Activated naive CD4-positive, alpha-beta T cell treated with anti-CD3 and anti-CD28 coated beads for 36 hours (primary cell): ENCODE measurements around the gene FNTB. TPM values are rescaled to one million over a fixed set of nuclear protein-coding genes. Genes with fewer than 3 reads are reported as not detected.

Experiments
- CTCF ChIA-PET: fragments of 350-600 bp; sonication (Branson Sonifier 250); formaldehyde crosslinking; loops from one replicate; lab custom pipeline; 2021; ENCODE audit warnings: antibody characterized with exemption; lab: Charles Lee
- DNase-seq: peaks from one replicate; pipeline ENCODE4 v3.0.0-alpha.2; 2020
- H3K27ac Mint-ChIP-seq: one replicate; pipeline ENCODE4 v1.8.0; 2021; ENCODE audit warnings: mild to moderate bottlenecking, mixed read lengths
- H3K27me3 Mint-ChIP-seq: one replicate; pipeline ENCODE4 v1.8.0; 2021; ENCODE audit warnings: low read depth, mixed read lengths
- H3K36me3 Mint-ChIP-seq: one replicate; pipeline ENCODE4 v1.8.0; 2021; ENCODE audit warnings: low read depth, mixed read lengths
- H3K4me1 Mint-ChIP-seq: one replicate; pipeline ENCODE4 v1.8.0; 2021; ENCODE audit warnings: low read depth, mixed read lengths
- H3K4me3 Mint-ChIP-seq: one replicate; pipeline ENCODE4 v1.8.0; 2021; ENCODE audit warnings: mild to moderate bottlenecking, moderate library complexity, mixed read lengths
- H3K9me3 Mint-ChIP-seq: one replicate; pipeline ENCODE4 v1.8.0; 2021; ENCODE audit warnings: mixed read lengths
- intact Hi-C: fragments of 100-400 bp; cut with micrococcal nuclease; formaldehyde crosslinking; loops from one replicate; pipeline ENCODE4 v1.15.1; 2023
- total RNA-seq, 2 experiments: library from RNA; stranded (reverse); gene quantifications; one replicate each; pipeline ENCODE4 v1.2.3, GENCODE V29; 2021

FNTB gene
- total RNA-seq, 2 experiments from 2014 or later, result 7.9 to 10.0 TPM

GRCh38 chr14:64993266-64993930 lies 6.7 kb downstream of the FNTB start:
- intact Hi-C loops, result no loop called here
- Mint-ChIP-seq H3K4me3 (no peak overlapping the region), H3K27me3 (no peaks in the 10 kb centered on the region), H3K36me3 (peaks cover 7% of the 10 kb centered on the region), H3K27ac (no peak overlapping the region), H3K4me1 (peaks cover 38% of the 10 kb centered on the region), H3K9me3 (no peaks in the 10 kb centered on the region)
- CTCF ChIA-PET, result interaction anchor here (0.6 kb wide), 1 partner anchor 170 kb away, joined by 3 read pairs; no protein-coding TSS in a partner anchor
- no peak for DNase-seq

DNA sequence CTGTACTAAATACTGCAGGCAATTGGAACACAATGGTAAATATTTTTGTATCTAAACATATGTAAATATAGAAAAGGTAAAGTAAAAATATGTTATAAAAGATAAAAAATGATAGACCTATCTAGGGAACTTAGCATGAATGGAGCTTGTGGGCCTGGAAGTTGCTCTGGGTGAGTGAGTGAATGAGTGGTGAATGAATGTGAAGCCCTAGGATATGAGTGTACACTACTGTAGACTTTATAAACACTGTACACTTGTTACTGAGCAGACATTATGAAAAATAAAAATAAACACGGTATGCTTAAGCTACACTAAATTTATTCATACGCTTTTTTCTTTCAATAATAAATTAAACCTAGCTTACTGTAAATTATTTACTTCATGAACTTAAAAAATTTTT lies 7.8 kb downstream of the FNTB start:
- no peak for DNase-seq
- intact Hi-C loops, result no loop called here
- Mint-ChIP-seq H3K36me3 (peaks cover 2% of the 10 kb centered on the region), H3K27me3 (no peaks in the 10 kb centered on the region), H3K4me3 (no peak overlapping the region), H3K4me1 (peaks cover 34% of the 10 kb centered on the region), H3K9me3 (no peaks in the 10 kb centered on the region), H3K27ac (no peak overlapping the region)
- CTCF ChIA-PET, result interaction anchor here (0.6 to 1.7 kb wide), 4 partner anchors 8 to 331 kb away, joined by 3 read pairs; partner anchors contain the start of gene FNTB

- intact Hi-C loops, result no loop called here
- Mint-ChIP-seq H3K9me3 (no peaks in the 10 kb centered on the region), H3K36me3 (peaks cover 2% of the 10 kb centered on the region), H3K27ac (no peak overlapping the region), H3K4me1 (peaks cover 27% of the 10 kb centered on the region), H3K27me3 (no peaks in the 10 kb centered on the region), H3K4me3 (no peak overlapping the region)
- CTCF ChIA-PET, result interaction anchor here (0.6 to 1.7 kb wide), 5 partner anchors 9 to 330 kb away, joined by 3 read pairs; partner anchors contain the start of gene FNTB
- DNase-seq, result no peak
These were observed 8.6 kb downstream of the FNTB start for GRCh38 chr14:64995291-64995690.

DNA sequence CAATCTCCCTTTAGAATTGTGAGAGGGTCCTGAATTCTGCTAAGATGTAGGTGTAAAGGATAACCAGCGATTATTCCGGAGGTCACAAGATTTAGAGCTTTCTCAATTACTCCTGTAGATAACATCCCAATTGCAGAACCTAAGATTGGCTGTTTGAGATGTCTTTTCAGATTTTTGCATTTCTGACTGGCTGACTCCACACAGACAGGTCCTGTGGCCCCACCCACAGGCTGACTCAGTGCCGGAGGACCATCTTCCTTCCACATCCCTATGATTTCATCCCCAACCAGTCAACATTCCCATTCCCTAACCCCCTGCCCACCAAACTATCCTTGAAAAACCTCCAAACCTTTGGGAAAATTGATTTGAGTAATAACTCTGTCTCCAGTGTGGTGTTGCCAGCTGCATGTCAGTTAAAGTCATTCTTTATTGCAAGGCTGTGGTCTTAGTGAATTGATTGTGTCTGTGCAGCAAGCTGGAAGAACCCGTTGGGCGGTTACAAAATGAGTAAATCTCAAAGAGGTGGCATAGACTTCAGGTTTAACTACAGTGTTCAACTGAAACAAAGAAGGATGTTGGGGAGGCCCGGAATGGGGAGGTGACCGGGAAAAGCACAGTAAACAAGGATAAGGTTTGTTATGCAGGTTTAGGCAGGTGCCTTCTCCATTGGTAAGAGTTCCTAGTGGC lies 10.6 kb downstream of the FNTB start:
- H3K4me1 Mint-ChIP-seq, result peaks cover 28% of the 10 kb centered on the region
- H3K36me3 Mint-ChIP-seq, result no peaks in the 10 kb centered on the region
- H3K9me3 Mint-ChIP-seq, result no peaks in the 10 kb centered on the region
- H3K4me3 Mint-ChIP-seq, result no peak overlapping the region
- H3K27me3 Mint-ChIP-seq, result no peaks in the 10 kb centered on the region
- H3K27ac Mint-ChIP-seq, result no peak overlapping the region
- intact Hi-C loops, result no loop called here
- no peak for DNase-seq
- CTCF ChIA-PET, result interaction anchor here (0.6 to 1.8 kb wide), 4 partner anchors 8 to 176 kb away, joined by 3 to 8 read pairs (median 5); no protein-coding TSS in a partner anchor

- no peaks in the 10 kb centered on the region for H3K36me3 Mint-ChIP-seq
These were observed 11.8 kb downstream of the FNTB start for GRCh38 chr14:64998455-64998931.

DNA sequence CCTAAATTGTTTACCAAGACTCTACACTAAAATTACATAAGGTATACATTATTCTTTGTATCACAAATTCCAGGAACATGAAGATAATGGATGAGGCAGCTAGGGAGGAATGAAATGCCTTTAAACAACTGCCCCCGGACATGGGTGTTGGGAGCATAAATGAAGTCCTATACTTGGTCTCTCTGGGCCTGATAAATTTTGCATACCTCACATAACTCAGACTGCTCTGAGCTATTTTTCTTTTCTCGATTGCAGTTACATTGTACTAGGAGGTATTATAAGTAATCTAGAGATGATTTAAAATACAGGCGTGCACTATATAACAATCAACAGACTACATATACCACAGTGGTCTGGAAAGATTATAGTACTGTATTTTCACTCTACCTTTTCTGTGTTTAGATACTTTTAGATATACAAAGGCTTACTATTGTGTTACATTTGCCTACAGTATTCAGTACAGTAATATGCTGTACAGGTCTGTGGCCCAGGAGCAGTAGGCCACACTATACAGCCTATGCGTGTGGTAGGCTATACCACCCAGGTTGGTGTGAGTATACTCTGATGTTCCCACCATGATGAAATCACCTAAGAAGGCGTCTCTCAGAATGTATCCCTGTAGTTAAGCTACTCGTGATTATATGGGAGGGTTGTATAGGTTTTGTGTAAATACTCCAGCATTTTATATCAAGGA lies 14.3 kb downstream of the FNTB start:
- peaks cover 9% of the 10 kb centered on the region for H3K36me3 Mint-ChIP-seq
- CTCF ChIA-PET, result no interaction called here

More at GRCh38 chr14:64998455-64998931, 11.8 kb downstream of the FNTB start:
- no peak overlapping the region for H3K4me3 Mint-ChIP-seq
- H3K9me3 Mint-ChIP-seq, result no peaks in the 10 kb centered on the region
- no peaks in the 10 kb centered on the region for H3K27me3 Mint-ChIP-seq
- CTCF ChIA-PET, result interaction anchor here (0.6 to 1.8 kb wide), 4 partner anchors 10 to 199 kb away, joined by 3 to 8 read pairs (median 4); partner anchors contain the start of gene FNTB
- H3K4me1 Mint-ChIP-seq, result peaks cover 35% of the 10 kb centered on the region
- no peak overlapping the region for H3K27ac Mint-ChIP-seq
- no peak for DNase-seq
- intact Hi-C loops, result no loop called here

GRCh38 chr14:65001723-65002122 lies 15.0 kb downstream of the FNTB start:
- Mint-ChIP-seq H3K9me3 (no peaks in the 10 kb centered on the region), H3K27ac (no peak overlapping the region), H3K4me1 (peaks cover 43% of the 10 kb centered on the region), H3K4me3 (no peak overlapping the region), H3K27me3 (no peaks in the 10 kb centered on the region), H3K36me3 (peaks cover 9% of the 10 kb centered on the region)
- CTCF ChIA-PET, result interaction anchor here (0.6 kb wide), 1 partner anchor 436 kb away, joined by 3 read pairs; no protein-coding TSS in a partner anchor
- no peak for DNase-seq
- intact Hi-C loops, result no loop called here

More for the DNA sequence above, 14.3 kb downstream of the FNTB start:
- intact Hi-C loops, result no loop called here
- Mint-ChIP-seq H3K9me3 (no peaks in the 10 kb centered on the region), H3K27me3 (no peaks in the 10 kb centered on the region), H3K4me1 (peaks cover 43% of the 10 kb centered on the region), H3K27ac (no peak overlapping the region), H3K4me3 (no peak overlapping the region)
- no peak for DNase-seq

GRCh38 chr14:65002586-65003210 lies 16.0 kb downstream of the FNTB start:
- H3K36me3 Mint-ChIP-seq, result peaks cover 9% of the 10 kb centered on the region
- no peaks in the 10 kb centered on the region for H3K9me3 Mint-ChIP-seq
- intact Hi-C loops, result no loop called here
- CTCF ChIA-PET, result interaction anchor here (0.6 kb wide), 1 partner anchor 435 kb away, joined by 3 read pairs; no protein-coding TSS in a partner anchor
- no peak for DNase-seq
- no peaks in the 10 kb centered on the region for H3K27me3 Mint-ChIP-seq
- H3K4me3 Mint-ChIP-seq, result no peak overlapping the region
- H3K27ac Mint-ChIP-seq, result no peak overlapping the region
- H3K4me1 Mint-ChIP-seq, result peaks cover 37% of the 10 kb centered on the region

GRCh38 chr14:65003394-65003793 lies 16.7 kb downstream of the FNTB start:
- Mint-ChIP-seq H3K36me3 (peaks cover 9% of the 10 kb centered on the region), H3K27ac (no peak overlapping the region), H3K4me1 (peaks cover 30% of the 10 kb centered on the region), H3K27me3 (no peaks in the 10 kb centered on the region), H3K4me3 (no peak overlapping the region), H3K9me3 (no peaks in the 10 kb centered on the region)
- no peak for DNase-seq
- CTCF ChIA-PET, result no interaction called here
- intact Hi-C loops, result no loop called here

DNA sequence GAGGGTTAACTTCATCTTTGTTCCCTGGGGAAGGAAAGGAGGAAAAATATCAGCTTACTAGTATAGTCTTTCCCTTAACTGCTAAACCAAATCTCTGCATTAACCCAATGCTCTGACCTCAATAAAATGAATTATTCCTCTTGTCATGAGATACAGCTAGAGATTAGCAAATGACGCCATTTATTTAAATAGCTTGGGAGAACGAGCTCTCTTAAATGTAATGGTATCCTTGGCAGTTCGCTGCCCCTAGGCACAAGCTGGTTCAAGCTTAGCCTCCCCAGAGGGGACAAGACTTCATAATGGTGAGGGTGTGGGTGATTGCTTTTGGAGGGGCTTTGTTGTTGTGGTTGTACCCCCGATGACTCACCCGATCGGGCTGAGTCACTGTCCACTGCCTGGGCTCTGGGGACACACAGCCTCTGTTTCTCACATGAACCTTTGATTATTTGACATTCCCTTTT lies 19.6 kb downstream of the FNTB start:
- Mint-ChIP-seq H3K27ac (no peak overlapping the region), H3K27me3 (no peaks in the 10 kb centered on the region), H3K4me1 (peaks cover 25% of the 10 kb centered on the region), H3K4me3 (no peak overlapping the region), H3K36me3 (peaks cover 16% of the 10 kb centered on the region), H3K9me3 (no peaks in the 10 kb centered on the region)
- DNase-seq, result no peak
- intact Hi-C loops, result no loop called here
- CTCF ChIA-PET, result interaction anchor here (0.7 kb wide), 1 partner anchor 14 kb away, joined by 4 read pairs; no protein-coding TSS in a partner anchor

DNA sequence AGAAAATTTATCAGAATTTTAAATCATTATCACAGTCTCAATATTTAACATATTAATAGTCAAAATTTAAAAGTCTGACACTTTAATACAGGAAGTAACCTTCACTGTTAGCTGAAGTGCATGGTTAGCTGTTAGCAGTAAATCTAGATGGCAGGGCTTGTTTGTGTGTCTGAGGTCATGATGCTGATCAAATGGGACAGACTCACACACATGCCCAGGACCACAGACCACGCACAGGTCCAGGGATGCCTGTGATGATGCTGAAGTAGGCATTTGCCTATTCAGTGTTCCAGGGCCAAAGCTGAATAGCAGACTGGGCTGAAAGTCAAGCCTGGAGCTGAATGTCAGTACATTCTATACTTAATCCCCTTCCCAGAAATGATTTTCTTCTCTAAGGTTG lies 20.5 kb downstream of the FNTB start:
- intact Hi-C loops, result no loop called here
- Mint-ChIP-seq H3K27ac (no peak overlapping the region), H3K9me3 (no peaks in the 10 kb centered on the region), H3K36me3 (peaks cover 19% of the 10 kb centered on the region), H3K4me3 (no peak overlapping the region), H3K4me1 (peaks cover 19% of the 10 kb centered on the region), H3K27me3 (no peaks in the 10 kb centered on the region)
- no peak for DNase-seq
- CTCF ChIA-PET, result interaction anchor here (0.6 kb wide), 1 partner anchor 131 kb away, joined by 3 read pairs; no protein-coding TSS in a partner anchor
